LoVo (cell line): ENCODE results near the gene HDAC4.
A peak's percentile ranks its signal among the peaks of the same experiment; 100 is the strongest.

Experiments used
- DNase-seq: peaks from one replicate; pipeline ENCODE4 v3.0.0-alpha.2; 2016; ENCODE audit warnings: low spot score

The HDAC4 gene

DNA sequence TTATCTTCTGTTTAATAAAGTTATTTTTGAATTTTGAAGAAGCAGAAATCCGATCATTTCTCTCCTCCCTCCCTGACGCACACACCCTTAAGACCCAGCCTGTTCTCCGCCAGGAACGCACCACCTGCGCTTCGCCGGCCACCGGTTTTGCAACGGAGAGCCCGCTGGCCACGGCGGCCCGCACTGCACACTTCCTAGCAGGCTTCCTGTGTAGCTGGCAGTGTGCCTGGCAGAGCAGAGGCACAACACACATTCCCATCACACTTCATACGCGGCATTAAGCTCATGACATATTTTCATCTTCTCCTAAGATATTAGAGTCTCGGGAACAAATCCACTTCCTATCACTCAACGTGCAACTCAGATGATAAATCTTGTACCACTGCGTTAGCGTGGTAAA is 148.0 kb downstream of the HDAC4 start:
- no peak for DNase-seq

DNA sequence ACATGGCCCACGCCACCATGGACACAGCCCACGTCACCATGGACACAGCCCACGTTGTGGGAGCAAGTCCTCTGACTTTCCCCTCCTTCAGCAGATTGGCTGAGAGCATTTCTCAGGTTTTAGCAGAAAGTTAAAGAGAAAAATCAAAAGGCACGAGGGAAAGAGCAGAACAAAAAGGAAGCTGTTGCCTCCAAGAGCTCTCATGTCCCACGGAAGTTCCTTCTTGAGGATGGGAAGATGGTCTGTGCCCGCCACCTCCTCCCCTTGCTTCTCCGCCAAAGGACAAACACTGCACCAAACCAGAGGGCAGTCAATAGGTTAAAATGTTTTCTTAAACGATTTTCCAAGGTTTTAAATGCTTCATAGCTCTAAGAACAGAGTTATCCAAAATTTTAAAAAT is 148.4 kb downstream of the HDAC4 start:
- DNase-seq: no peak

DNA sequence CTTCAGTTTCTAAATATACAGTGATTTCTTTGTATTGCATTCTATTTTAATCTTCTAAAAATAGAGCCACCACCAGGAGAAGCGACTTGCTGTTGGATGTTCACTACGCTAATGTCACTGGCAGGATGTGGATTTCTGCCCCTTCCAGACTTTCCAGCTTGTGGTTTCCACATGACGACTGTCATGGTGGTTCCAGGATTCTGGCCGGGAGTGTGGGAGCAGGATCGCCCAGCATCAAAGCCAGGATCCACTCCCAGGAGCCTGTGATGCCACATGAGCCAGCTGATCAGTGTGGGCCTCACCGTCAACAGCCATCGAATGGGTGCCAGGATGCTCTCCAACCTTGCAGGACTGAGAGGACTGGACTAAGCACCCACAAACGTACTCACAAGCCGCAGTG is 148.8 kb downstream of the HDAC4 start:
- DNase-seq: no peak

DNA sequence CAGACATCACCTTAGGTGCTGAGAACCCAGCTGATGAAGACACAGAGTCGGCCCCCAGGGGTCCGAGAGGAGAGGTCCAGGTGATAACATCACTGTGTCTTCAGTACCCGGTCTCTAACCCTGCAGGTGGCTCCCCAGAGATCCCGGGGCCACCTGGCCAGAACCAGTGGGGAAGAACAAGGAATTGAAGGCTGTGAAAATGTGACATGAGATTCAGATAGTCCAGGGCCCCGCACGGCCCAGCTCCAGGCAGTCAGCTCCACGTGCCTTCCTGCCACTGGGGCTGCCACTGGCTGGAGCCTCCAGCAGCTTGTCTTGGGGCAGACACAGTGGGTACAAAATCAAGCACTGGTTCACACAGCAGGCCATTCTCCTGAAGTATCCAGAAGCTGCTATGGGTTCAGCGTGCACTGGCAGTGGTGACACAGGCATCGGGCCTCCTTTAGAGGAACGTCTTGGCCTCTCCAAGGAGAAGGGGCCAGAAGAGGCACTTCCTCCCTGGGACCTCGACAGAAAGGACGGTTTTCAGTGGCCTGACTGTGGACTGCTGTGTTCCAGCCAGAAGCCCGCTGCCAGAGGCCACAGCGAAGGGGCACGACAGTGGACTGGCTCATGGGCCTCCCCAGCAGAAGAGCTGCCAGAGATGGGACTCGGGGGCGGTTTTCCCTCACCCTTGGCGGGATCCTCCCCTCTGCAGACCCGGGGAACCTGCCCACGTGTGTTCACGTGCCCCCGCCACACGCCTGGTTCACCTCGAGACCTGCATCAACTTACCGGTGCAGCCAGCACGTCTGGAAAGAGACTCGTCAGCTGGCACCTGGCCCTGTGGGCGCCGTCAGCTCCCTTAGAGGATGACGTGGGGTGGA is 150.4 kb downstream of the HDAC4 start:
- no peak for DNase-seq

DNA sequence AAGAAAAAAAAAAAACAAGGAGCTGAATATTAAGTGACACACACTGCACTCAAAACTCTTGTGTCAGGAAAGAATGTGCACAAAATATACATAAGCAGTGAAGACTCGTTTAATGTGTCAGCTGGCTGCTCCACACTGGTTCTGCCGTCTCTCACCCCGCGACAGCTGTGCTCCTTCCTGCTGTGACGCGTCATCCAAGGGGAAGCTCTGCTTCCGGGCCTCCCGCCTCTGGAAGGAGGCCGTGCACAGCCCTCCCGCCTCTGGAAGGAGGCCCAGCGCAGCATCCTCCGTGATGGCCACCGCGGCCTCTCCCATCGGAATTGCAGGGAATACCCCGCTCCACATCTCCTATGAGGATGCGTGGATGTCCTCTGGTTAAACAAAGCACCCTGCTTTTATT is 151.0 kb downstream of the HDAC4 start:
- DNase-seq: no peak

DNA sequence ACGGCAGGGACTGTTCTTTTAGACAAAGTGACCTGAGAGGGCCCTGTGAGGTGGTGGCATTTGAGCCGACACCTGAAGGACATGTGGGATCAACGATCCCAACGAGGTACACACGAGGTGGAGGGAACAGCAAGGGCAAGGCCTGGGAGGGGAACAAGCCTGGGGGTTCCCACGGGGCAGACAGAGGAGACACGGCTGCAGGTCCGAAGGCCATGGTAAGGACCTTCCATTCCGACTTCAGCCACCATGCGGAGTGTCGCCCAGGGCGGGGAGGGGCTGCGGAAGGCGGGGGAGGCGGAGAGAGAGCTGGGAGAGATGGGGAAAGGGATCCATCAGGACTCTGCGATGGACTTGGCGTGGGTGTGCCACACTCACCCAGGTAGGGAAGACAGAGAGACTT is 151.8 kb downstream of the HDAC4 start:
- DNase-seq: no peak

DNA sequence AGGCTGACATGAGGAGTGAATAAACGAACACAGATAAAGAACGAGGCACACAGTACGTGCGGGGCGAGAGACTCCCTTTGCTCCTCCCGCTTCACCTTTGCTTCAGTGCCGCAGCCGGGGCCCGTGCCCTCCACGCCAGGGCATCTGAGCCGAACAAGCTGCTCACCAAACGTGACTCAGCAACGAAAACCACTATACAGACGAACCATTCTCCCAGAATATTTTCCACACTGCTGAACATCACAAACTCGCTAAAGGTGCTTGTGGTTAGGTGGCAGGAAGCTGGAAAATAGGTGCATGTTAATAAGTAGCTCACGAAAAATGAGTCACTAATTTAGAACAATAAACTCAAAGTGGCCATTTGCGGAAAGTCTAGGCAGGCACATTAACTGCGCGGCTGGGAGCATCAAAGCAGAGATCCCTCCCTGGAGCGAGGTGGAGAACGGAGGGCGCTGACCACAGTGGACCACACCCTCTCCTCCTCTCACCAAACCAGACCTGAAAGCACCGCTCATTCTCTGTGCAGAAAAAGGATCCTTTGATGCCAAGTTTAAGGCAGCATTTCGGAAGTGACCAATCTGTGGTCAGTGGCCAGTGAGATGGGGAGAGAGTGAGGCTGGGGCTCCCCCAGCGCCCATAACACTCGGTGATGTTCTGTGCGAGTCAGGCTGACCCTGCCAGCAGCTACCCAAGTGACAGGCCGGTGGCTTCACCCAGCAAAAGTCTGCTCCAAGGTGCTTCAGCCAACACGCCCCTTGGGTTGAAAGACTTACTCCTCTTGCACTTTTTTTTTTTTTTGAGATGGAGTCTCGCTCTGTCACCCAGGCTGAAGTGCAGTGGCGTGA is 153.2 kb downstream of the HDAC4 start:
- peak; percentile 82 for DNase-seq

DNA sequence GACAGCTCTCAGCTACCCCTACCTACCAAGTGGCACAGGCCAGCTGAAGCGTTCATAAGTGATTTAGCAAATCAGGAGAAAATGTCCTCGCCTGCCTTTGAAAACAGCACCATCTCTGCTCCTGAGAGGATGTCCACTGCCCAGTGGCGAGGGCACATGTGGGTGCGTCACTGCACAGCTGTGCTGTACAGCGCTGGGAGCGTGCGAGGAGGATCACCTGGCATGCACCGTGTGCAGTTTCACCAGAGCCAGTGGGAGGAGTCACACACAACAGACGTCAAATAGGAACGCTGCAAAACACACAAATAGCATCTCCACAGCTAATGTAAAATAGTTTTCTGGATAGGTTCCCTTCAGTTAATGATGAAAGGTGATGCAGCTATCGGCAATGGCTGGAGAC is 154.1 kb downstream of the HDAC4 start:
- DNase-seq: no peak

DNA sequence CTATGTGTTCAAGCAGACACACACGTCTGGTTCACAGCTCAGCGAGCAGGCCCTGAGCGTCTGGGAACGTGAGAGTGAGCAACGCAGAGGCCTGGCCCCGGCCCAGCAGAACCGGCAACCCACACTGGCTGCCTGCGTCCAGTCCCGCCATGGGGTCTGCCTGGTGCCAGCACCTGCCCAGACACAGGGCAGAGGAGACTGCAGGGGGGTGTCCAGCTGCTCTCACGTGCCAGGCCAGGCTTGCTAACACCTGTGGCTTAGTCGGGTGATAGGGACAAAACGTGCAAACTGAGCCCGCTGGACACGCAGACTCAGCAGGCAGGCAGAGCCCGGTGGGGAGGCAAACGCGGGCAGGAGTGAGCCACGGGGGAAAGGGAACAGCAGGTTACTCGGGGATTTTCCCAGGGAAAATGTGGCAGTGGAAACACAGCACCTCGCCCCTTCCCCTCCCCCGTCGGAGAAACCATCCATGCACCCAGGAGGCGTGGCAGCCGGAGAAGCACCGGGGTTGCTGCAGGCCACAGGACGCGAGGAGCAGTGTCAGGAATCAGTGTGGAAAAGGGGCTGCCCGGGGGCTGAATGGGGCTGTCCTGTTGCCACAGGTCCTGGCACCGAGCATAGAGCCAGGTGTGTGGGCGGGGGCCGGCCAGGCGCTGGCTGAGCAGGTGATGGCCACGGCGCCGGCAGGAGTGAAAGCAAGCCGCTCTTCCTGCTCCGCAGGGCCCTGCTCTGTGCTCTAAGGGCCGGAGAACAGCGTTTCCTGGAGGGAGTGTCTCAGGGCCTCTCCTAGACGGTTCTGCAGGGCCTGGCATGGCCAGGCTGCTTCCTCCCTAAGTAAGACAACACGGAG is 154.7 kb downstream of the HDAC4 start:
- DNase-seq: peak; percentile 14

DNA sequence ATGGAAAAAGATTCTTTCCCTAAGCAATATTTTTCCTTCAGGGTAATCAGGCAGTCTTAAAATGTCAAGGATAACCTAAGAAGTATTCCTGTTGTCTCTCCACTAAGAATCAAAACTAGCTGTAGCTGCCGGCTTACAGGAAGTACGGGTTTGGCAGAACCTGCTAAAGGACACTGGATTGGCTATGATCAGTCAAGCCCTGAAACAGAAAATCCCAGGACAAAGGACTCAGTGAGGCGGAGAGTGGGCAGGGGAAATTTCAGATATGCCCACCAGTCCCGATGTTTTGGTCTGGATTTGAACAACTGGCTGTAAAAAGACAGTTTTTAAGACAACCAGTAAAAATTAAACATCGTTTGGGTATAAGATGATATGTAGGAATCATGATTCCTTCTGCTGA is 155.7 kb downstream of the HDAC4 start:
- no peak for DNase-seq

DNA sequence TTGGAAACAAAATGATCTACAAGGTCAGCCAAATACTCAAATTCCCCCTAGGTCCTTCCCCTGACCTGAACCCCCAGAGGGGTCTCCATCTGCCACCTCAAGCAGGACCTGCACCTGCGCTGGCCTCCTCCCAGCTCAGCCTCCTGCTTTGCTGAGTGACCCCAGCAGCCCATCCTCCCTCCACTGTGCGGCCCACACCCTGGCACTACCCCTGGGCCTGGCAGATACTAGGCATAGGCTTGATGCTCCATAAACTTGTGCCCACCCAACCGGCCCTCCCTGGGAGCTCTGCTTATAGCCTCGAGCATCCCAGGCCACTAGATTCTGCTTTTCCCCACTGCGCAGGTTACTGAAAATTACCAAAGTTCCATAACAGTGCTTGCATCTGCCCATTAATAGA is 156.2 kb downstream of the HDAC4 start:
- no peak for DNase-seq

DNA sequence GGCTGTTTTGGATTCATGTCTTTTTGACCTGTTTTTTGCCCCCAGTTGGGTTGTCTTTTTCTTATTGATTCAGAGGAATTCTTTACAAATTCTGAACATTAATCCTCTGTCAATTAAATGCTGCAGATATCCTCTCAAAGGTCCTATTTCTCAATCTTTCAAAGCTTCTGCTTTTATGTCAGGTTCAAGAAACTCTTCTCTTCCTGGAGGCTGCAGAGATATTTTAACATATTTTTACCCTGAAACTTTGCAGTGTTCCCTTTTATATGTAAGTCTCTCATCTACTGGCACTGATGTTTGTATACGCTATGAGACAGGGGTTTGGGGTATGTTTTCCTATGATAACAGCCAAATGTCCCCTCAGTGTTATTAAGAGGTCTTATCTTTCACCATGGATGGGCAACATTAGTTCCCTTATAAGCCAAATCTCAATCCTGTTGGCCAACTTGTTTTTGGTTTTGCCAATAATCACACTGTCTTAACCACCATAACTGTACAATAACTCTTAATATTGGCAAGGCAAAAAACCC is 159.3 kb downstream of the HDAC4 start:
- DNase-seq: no peak

DNA sequence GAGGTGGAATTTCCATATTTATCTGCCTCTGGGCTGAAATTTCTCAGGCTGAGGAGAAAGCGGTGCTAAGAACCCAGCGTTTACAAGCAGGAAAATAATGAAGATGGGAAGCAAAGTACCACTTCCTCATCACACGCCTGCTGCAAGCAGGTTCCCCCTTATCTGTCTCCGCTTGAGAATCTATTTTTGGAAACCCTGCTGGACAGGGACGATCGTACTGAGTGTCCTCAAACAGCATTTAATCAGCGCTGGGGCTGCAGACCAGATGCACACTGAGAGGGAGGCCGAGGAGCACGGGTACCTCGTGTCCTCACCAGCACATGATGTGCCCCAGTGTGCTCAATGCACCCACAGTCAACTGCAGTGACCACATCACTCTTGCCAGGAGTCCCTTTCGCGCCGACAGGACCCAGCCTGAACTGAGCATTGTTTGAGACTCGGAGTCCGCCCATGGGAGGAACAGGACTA is 160.4 kb downstream of the HDAC4 start:
- DNase-seq: no peak

DNA sequence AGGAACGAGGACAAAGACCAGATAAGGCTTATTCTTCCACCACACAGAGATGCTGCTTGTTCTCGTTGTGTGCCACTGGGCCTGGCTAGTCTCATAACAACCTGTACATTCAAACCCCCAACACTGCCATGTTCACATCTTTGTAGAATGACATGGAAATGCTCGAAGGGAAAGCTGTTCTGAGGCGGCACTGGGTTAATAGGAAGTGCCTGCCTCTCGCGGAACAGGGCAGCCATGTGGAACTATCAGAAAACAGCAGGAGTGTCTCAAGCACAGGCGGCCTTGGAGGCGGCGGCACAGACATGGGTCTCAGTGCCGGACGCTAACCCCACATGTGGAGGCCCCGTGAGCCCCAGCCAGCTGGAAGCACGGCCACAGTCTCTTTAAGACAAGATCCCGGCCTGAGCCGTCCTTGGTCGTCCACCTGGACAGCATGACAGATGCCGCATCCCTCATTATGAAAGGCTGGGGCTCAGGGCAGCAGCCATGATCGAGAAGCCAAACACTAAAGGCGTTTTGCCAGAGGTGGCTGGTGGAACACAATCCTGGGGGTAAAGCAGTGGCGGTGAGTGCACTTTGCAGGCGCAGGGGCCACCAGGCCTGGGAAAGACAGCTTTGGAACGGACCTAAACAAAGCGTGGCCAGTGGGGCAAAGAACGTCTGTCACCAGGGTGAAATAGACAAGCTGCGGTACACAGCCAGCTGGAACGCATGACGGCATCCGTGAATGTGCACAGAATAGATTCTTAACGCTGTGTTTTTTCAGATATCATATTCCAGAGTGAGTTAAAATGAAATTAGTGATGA is 161.0 kb downstream of the HDAC4 start:
- no peak for DNase-seq

DNA sequence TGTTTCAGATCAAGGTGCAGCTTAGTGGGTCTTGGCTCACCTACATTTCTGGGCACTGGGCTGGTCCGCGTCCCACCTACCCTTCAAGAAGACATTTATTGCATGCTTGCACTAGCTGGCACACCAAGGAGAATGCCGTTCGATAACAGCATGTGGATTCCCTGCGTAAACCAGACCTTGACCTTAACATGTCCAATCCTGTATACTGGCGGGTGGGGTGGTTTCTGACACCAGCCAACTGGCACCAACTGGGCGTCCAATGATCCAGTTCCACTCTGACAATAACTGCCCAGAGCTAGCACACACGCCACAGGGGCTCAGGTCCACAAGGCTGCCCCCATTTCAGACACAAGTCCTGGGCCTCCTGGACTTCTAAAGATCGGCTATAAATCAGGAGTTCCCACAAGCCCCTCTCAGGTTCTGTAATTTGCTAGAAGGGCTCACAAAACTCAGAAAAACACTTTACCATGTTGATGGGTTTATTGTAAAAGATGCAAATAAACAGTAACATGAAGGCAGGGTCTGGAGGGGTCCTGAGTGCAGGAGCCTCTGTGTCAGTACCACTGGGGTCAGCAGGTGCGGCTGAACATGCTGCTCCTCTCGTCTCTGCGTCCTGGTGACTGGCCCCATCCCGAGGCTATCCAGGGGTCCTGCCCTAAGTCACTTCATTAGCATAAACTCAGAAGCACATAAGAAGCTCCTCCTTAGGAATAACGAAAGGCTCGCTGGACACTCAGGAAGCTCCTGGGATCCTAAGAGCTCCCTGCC is 161.8 kb downstream of the HDAC4 start:
- no peak for DNase-seq

DNA sequence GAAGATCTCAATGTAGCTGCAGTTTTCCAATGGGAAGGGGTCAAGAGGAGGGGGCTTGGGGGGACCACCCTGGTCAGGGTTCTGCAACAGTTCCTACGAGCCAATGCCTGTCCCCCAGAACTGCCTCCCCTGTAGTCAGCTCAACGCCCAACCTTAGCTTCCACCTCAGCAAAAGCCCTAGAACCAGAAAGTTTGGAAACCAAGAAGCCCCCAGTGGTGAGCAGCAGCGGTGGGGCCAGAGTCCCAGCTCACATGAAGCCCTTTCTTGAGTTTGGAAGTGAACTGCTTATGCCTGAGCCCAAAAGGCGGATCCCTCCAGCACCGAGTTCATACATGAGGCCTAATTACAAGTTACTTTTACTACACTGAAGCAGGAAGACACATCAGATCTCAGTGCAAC is 162.4 kb downstream of the HDAC4 start:
- DNase-seq: no peak

DNA sequence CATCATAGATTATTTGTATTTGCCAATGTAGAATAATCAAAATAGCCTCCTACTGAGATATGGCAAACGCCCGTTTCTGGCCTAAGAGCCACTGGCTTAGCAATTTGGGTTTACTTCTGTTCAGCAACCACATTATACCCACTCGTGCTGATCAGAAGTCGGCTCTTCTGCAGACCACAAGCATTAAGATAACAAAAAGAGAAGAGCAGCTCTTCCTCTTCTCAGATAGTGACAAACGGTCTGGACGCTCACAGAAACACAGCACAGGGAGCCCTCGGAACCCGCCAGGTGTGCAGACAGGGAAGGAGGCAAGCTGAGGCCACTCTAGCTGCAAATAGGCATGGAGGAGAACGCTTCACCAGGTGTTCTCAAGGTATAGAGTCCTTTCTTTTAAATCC is 164.0 kb downstream of the HDAC4 start:
- DNase-seq: no peak

DNA sequence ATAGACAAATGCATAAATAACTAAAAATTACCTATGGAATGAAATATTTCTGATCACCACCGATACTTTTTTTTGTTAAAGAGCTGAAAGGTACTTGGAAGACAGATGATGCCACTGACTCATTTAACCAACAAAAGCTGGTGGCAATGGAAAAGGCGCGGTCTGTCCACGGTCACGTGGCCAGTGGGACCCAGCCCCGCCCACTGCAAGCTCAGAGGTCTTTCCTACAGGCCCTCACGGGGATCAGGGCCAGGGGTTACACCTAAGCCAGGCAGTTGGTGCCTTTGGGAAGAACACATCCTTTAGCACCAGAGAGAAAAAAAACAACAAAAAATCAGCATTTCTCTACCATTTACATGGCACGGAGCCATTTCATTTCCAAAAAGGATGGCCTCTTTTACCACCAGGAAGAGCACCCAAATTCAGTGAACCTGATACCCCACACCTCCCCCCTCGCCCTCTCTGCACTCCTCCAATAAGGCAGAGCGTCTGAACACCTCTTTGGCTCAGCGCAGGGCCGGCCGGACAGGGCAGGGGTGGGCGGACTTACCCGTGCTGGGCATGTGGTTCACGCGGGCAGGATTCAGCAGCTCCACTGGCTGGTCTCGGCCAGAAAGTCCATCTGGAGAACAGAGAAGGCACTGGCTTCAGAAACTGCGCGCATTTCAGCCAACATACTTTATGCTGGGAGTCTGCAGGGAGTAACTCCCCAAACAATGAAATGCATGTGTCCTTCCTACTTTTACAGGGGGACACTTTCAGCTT is 164.6 kb downstream of the HDAC4 start:
- DNase-seq: no peak

DNA sequence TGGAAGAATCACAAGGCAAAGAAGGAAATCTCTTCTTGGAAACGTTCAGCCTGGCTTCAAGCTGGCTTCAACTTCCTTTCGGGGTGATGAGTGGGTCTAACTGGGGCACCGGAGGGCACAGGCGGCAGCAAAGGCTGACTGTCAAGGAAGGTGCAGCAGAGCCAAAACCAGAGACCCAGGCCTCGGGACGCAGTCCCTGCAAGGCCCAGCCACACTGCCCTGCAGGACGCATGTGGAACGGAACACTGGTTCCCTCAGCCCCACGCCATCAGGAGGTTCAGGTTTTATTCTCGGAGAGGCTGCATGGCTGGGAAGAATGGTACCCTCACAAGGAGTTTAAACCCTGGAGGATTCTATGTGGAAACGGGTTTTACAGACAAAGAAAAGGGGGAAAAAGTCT is 165.5 kb downstream of the HDAC4 start:
- no peak for DNase-seq
